Lung (tissue), 12 donors: ENCODE data around the gene ALDH1A1. TPM values are rescaled to one million over a fixed set of nuclear protein-coding genes. Genes with fewer than 3 reads are reported as not detected.

Source experiments
- ATAC-seq: fragments of 200-7000 bp; cut with Tn5 transposase; one replicate; pipeline ENCODE4 v1.9.1; 2020; ENCODE audit warnings: moderate number of reproducible peaks; ENCODE audit not compliant: insufficient read depth, low FRiP score
- DNase-seq, 3 donors: peaks; one replicate each; pipeline ENCODE4 v3.0.0-alpha.2; 2013 to 2017
- H3K27ac ChIP-seq, 2 donors: one replicate each; pipeline ENCODE4 v1.5.1; 2013; ENCODE audit warnings: mild to moderate bottlenecking in 2 of 2, moderate library complexity in 2 of 2, control low read depth in 1 of 2, inconsistent platforms in 1 of 2, low read depth in 1 of 2, low read length in 1 of 2
- H3K27me3 ChIP-seq, 3 donors: one replicate each; pipeline ENCODE4 v1.5.1; 2013; ENCODE audit warnings: low read length in 2 of 3; ENCODE audit not compliant: control insufficient read depth in 3 of 3, insufficient read depth in 3 of 3
- H3K36me3 ChIP-seq, 4 donors: one replicate each; pipeline ENCODE4 v1.5.1; 2013; ENCODE audit warnings: low read length in 4 of 4, mild to moderate bottlenecking in 1 of 4, moderate library complexity in 1 of 4; ENCODE audit not compliant: control insufficient read depth in 4 of 4, insufficient read depth in 4 of 4
- H3K4me1 ChIP-seq, 5 donors: one replicate each; pipeline ENCODE4 v1.5.1; 2013; ENCODE audit warnings: low read length in 5 of 5, mild to moderate bottlenecking in 2 of 5, moderate library complexity in 1 of 5; ENCODE audit not compliant: control insufficient read depth in 5 of 5, insufficient read depth in 5 of 5
- H3K4me3 ChIP-seq: one replicate; pipeline ENCODE4 v1.5.1; 2013; ENCODE audit warnings: mild to moderate bottlenecking, control low read depth, moderate library complexity
- H3K9ac ChIP-seq, 2 donors: one replicate each; pipeline ENCODE4 v1.5.1; 2013; ENCODE audit warnings: low read length in 2 of 2, control low read depth in 1 of 2; ENCODE audit not compliant: insufficient read depth in 1 of 2
- H3K9me3 ChIP-seq, 4 donors: one replicate each; pipeline ENCODE4 v1.5.1; 2013; ENCODE audit warnings: low read length in 3 of 4, mild to moderate bottlenecking in 1 of 4, moderate library complexity in 1 of 4; ENCODE audit not compliant: control insufficient read depth in 4 of 4, insufficient read depth in 3 of 4
- CTCF ChIP-seq: IDR thresholded peaks from 2 replicates; pipeline ENCODE4 v1.5.1; 2012; ENCODE audit warnings: mild to moderate bottlenecking; ENCODE audit errors: control extremely low read depth, extremely low read depth
- WGBS, 2 donors: extraction: QIAGEN DNeasy Blood & Tissue Kit; methylation state at CpG; one replicate each; pipeline ENCODE4 v1.1.7; 2013; 5-methylcytosine and 5-hydroxymethylcytosine counted together
- polyA plus RNA-seq, 2 donors: library from polyadenylated mRNA; stranded (reverse); fragments of 200-250 nt; gene quantifications; one replicate each; pipeline ENCODE4 v1.2.1, GENCODE V29; 2013
- total RNA-seq, 2 donors: library from RNA; depleted of rRNA in 1 of 2; stranded (reverse); fragments of >200 nt in 1 of 2; gene quantifications; one replicate each; pipeline ENCODE4 v1.2.1, GENCODE V29; 2014 to 2021
- donor health status: control.
- donor health status: control.
- donor health status: Bipolar disorder and iron deficiency.
- donor health status: healthy.
- donor health status: DM: yes; HTN: yes; CAD: no.

The ALDH1A1 gene
- total and polyA plus RNA-seq, 4 donors = 31.9 to 168 (median 131) TPM

DNA sequence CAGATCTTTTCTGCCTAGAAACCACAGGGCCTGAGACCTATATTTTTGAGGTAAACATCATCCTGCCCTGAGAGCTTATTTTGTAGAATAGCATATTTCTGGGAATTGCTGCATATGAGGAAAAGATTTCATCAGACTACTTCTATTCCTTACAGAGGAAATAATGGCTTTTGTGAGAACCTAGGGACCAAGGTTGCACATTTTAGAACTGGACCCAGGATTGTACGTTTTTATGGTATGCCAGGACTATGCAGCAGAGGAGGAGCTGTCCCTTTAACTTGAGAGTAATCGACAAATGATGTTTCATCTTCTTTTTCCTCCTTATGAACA, 2.2 kb upstream of the ALDH1A1 start:
- Histone ChIP-seq H3K4me1 (peaks cover 0 to 45% (median 16%) of the 10 kb centered on the region in 5 donors), H3K27me3 (no peaks in the 10 kb centered on the region), H3K4me3 (no peak overlapping the region), H3K36me3 (no peaks in the 10 kb centered on the region), H3K27ac (no peak overlapping the region), H3K9ac (no peak overlapping the region), H3K9me3 (peaks cover 0 to 2% (median under 1%) of the 10 kb centered on the region in 4 donors)
- ATAC-seq (no peak), DNase-seq (no peak)
- no peak for TF ChIP-seq CTCF
- 77 to 87% methylated on average over 2 of the region's 2 CpGs for WGBS, 2 donors

DNA sequence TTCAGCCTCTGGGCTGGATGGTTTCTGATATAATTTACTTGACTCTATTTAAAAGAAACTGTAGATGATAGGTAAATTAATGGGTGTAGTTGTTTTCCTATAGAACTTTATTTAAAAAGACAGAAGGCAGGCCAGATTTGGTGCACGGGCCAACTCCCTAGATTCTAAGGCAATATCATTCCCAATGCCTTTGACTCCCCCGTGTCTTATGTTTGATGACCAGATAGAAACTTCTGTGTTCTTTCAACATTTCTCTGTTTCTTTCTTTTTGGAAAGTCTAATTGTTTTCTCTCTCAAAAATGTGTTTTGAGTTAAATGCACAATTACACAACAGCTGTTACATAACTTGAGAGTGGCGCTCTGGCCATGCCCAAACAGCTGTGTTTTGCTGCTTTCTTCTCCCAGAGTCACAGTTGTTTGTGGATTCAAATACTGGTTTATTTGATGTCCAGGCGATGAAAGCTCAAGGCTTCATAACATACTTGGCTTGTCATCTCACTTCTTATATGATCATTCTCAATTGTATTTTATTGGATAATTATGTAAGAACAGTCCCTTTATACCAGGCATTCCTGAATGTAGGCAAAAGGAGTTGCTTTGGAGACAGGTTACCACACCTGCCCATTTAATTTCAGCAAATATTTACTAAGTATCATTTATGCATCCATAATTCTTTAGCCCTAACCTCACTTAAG, 1.7 kb upstream of the ALDH1A1 start:
- no peak overlapping the region for H3K4me3 ChIP-seq
- H3K4me1 ChIP-seq = peaks cover 0 to 48% (median 16%) of the 10 kb centered on the region in 5 donors
- H3K27ac ChIP-seq = no peak overlapping the region
- H3K27me3 ChIP-seq = no peaks in the 10 kb centered on the region
- no peak overlapping the region for H3K9ac ChIP-seq
- H3K36me3 ChIP-seq = no peaks in the 10 kb centered on the region
- no peak for TF ChIP-seq CTCF
- H3K9me3 ChIP-seq = peaks cover 0 to 2% (median under 1%) of the 10 kb centered on the region in 4 donors
- ATAC-seq (no peak), DNase-seq (peak; percentile 70 to 92 (median 89))
- 61 to 77% methylated on average over 4 of the region's 4 CpGs for WGBS, 2 donors

DNA sequence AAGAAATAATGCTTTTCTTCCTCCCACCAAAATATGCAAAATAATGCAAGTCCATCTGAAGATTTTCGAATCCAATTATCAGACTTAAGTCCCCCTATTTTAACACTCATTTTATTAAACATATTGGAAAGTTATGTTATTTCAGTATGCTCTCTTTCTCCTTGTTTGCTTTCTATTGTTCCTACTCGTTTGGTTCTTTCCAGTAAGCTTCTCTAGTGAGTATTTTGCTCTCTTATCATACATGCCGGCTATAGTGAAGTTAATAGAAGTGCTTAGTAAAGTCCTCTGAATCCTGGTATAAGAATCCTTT, 517 bp downstream of the ALDH1A1 start:
- no peaks in the 10 kb centered on the region for H3K9me3 ChIP-seq
- ATAC-seq = no peak
- no peak for DNase-seq
- H3K36me3 ChIP-seq = no peaks in the 10 kb centered on the region
- WGBS, 2 donors = 6 to 7% methylated on average over 3 of the region's 3 CpGs
- no peaks in the 10 kb centered on the region for H3K27me3 ChIP-seq
- TF ChIP-seq CTCF = no peak
- H3K27ac ChIP-seq = peak overlapping the region in 1 of 2 donors; percentile 3
- no peak overlapping the region for H3K4me3 ChIP-seq
- H3K9ac ChIP-seq = peak overlapping the region in 1 of 2 donors; percentile 67
- H3K4me1 ChIP-seq = peaks cover 0 to 48% (median 16%) of the 10 kb centered on the region in 5 donors
